Measurements from ENCODE around the gene SMIM45.

Gene SMIM45

GRCh38 chr22:41951898-41952474 lies at the start of gene SMIM45:
TSS of gene SMIM45 (plus strand) at chr22:41952150.
- DNase-seq, result no peak

GRCh38 chr22:41902932-41903421 lies 49.0 kb upstream of the SMIM45 start:
- DNase-seq, result no peak

DNA sequence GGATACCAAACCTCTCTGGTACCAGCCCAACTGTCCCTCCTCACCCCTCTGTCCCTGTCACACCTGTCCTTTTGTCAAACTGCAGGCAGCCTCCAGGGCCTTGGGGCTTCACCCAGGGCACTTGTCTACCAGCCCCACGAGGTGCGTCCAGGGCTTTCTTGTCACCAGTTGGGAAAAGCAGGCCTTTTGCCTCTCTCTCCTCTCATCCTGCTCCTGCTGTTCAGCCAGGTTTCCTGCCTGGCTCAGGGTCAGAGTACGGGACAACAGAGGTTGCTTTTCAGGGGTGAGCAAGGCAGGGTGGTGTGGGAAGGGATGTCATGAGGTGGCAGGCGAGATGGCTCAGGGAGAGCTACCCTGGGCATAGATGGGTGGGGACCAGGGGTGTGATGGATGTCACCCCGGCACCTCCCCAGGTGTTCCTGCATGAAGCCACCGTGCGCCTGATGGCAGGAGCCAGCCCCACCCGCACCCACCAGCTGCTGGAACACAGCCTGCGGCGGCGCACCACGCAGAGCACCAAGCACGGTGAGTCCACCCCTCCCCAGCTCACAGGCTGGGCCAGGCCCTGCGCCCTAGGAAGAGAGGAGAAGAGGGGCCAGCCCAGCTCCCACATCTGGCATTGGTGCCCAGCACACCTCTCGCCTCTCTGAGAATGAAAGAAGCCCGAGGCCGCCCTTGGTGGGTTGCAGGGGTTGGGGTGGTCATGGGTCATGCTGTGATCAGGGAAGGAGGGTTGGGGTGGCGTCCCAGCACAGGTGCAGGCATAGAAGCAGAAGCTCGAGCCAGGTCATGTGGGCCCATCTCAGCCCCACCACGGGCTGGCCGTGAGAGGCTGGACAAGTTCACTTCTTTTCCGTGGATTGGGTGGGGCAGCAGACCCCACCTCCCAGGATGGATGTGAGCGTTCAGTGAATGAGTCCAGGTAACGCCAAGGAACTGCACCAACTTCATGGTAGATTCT lies 47.2 kb upstream of the SMIM45 start:
- DNase-seq, result no peak

GRCh38 chr22:41905411-41906202 lies 46.3 kb upstream of the SMIM45 start:
- DNase-seq, result no peak

DNA sequence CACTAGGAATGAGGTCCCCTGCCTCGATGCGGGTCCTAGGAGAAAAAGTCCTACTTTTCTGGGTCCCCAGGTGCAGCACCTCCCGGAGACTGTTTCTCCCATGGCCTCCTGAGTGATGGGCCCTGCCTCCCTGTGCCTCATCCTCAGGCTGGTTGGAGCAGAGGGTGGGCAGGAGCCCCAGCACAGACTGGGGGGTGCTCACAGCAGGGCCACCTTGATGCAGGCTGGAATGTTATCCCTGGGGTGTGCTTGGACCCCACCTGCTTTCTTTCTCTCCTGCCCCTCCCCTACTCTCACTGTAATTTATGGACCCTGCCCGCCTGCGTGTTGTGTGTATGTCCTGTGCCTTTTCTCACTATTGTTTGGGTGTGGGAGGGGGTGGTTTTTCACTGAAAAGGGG lies 45.1 kb upstream of the SMIM45 start:
- no peak for DNase-seq

GRCh38 chr22:41907436-41908401 lies 44.2 kb upstream of the SMIM45 start:
- DNase-seq, result no peak

- no peak for DNase-seq
These were observed 43.3 kb upstream of the SMIM45 start for GRCh38 chr22:41908411-41909309.

DNA sequence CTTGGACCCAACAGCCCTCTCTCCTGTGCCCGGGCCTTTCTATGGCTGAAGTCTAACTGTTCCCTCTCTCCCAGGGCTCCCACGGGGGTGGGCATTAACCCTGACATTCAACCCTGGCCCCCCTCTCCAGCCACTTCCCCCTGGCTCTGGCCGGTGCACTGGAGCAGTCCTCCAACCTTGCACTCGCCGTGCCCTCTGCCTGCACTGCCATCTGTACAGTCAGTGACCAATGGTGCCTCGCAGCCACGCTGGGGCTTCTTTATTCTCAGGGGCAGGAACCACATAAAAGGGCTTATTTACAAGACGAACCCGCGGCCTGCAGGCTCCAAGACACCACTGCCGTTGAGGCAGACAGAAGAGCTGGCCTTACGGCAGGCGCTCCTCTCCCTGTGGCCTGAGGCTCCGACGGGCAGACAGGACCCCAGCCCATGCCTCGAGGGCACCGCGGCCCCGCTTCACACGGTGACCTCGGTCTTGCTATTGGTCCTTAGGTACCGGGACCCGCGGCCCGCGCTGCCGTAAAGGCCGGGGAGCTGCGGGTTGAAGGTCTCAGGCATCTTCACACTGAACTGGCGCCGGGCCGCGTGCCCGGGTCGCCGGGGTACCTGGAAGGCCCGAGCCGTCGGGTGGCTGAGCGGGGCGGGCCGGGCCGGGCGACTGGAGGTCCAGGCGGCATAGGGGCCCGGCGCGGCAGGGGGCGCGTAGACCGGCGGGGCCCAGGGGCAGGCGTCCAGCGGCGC lies 42.5 kb upstream of the SMIM45 start:
- DNase-seq, result no peak

DNA sequence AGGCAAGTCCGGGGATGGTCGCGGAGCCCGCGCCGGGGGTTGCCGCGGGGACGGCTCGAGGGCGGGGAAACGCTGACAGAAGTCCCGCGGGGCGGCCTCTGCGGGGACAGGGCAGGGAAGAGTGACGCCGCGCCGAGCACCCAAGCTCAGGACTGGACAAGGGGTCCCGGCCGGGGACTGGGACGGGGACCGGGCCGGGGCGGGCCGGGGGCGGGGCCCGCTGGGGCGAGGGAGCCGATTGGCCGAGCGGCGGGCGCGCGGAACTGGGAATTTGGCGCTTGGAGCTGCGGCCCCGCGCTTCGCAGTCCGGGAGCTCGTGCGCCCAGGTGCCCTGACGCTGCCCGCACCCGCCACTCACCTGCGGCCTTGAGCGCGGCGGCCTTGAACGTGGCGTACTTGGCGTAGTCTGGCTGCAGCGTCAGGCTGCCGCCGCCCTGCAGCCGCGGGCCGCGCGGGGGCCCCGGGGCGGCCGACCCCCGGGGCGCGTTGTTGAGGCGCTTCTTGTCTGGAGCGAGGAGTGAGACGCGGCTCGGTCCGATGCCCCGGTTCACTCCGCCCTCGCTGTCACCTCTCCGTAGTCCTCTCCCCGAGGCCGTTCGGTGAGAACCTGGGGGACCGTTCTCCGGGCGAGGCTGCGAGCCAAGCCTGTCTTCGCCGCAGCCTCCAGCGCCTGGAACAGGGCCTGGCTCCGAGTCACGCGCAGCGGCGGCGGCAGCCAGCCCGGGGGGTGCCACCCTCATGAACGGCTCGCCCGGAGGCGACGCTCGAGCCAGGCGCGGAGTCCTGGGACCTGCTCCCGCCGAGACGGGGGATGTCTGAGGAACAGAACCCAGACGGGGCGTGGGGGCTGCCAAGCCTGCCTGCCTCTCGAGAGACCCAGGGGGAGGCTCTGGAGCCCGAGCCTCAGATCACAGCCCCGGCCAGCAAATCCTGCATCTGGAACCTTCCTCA lies 41.6 kb upstream of the SMIM45 start:
- no peak for DNase-seq

- DNase-seq, result no peak
These were observed 40.8 kb upstream of the SMIM45 start for GRCh38 chr22:41911001-41911611.

GRCh38 chr22:41912338-41913039 lies 39.5 kb upstream of the SMIM45 start:
- DNase-seq, result no peak

DNA sequence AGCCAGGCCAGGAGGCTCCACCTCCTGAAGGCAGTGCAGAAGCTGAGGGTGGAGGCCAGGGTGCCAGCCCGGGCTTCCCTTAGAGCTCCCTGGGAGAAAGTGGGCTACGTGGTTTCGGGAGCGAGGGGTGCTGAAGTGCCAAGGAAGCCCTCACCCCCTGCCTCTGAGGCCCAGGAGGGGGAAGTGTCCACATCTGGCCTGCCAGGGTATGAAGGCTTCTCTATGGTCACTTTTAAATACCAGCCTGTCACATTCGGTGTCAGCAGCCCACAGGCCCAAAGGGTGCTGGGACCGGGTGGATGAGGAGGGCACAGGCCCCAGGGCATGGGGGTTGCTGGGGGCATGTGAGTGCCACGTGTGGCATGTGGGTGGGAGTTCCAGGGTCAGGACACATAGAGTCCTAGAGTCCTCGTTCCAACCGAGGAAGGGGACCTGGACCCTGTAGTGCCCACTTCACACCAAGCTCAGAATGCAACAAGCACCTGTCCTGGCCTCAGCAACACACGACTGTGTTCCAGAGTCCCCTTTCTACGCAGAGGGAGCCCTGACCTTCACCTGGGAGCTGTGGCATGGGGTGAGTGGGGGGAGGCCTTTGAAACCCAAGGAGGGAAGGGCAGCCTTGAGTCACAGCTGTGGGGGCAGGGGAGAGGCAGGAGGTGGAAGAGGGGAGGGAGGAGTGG lies 38.8 kb upstream of the SMIM45 start:
- no peak for DNase-seq

DNA sequence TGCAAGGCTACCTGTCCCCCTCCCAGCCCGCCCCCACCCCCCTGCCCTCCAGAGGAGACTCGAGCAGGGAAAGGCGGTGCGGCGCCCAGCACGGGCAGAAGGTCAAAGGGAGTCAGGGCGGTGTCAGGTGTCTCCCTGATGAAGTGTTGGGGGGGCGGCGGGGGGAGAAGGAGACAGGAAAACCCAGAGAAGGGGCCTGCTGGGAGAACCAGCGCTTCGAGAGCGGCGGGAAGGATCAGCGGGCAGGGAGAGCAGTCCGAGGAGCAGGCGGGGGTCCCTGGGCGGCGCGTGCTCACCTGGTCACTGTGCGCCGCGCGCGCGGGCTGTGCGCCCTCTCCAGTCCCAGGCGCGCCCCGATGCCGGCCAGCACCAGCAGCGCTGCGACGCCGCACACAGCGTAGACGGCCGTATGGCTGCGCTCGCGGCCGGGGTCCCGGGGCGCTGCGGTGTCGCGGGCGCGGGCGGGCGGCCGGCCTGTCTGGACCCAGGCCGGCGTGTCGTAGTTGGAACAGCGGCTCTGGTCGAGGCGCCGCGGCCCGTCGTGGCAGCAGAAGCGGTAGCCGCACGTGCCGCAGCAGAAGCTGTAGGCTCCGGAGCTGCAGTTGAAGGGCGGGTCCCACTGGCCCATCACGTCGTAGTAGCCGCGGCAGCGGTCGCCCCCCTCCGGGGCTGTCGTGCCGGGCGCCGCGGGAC lies 38.0 kb upstream of the SMIM45 start:
- no peak for DNase-seq

DNA sequence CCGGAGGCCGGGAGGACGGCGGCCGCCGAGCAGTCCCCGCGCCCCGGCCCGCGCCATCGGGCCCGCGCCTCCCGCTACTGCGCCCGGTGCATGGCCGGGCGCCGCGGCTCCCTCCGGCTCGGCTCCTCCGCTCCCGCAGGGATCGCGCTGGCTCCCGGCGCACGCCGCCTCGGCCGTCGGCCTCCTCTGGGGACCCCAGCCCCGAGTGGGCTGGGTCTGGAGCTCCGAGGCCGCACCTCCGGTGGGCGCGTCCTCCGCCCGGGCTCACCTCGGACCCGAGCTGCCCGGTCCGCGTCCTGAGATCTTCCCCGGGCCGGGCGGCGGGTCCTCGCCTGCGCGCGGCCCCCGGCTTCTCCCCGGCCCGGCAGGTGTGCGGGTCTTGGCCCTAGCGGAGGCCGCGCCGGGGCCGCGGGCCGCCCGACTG lies 37.3 kb upstream of the SMIM45 start:
- no peak for DNase-seq

GRCh38 chr22:41915035-41915785 lies 36.7 kb upstream of the SMIM45 start, which contains the start of gene SHISA8:
TSS of gene SHISA8 (minus strand) at chr22:41915074. CDS start at chr22:41914667, 407 bp downstream.
- no peak for DNase-seq

Data from left hindlimb (tissue), 1 donor.